IMR-90 (cell line): ENCODE data around the gene RAD51B. TPM values are rescaled to one million over a fixed set of nuclear protein-coding genes. Genes with fewer than 3 reads are reported as not detected.

Source experiments
- ATAC-seq: fragments of 200-7000 bp; cut with Tn5 transposase; 2 replicates; pipeline ENCODE4 v1.9.1; 2020; ENCODE audit warnings: low read depth, mild to moderate bottlenecking, moderate library complexity
- BruUV-seq: library from RNA; stranded (reverse); fragments of 400-500 nt; replicated peaks from 2 replicates; lab custom pipeline; 2021; lab: Mats Ljungman, UMichigan
- CTCF ChIA-PET: fragments of 300-600 bp; formaldehyde crosslinking; extraction: SDS; loops from one replicate; lab custom pipeline; 2021; ENCODE audit warnings: antibody characterized with exemption; lab: Yijun Ruan, JAX
- POLR2A ChIA-PET: fragments of 300-600 bp; sonication (Branson Sonifier 250); formaldehyde crosslinking; loops from one replicate; lab custom pipeline; 2022; ENCODE audit warnings: antibody characterized with exemption; ENCODE audit not compliant: unreplicated experiment; lab: Charles Lee
- DNase-seq: peaks from one replicate; pipeline ENCODE4 v3.0.0; 2013
- H2AFZ ChIP-seq: replicated peaks from 2 replicates; pipeline ENCODE3; 2013; ENCODE audit warnings: low read length, mild to moderate bottlenecking; ENCODE audit not compliant: poor library complexity
- H2AK5ac ChIP-seq: 2 replicates; pipeline ENCODE4 v1.6.1; 2013; ENCODE audit warnings: low read depth, low read length, inconsistent platforms
- H2AK9ac ChIP-seq: replicated peaks from 2 replicates; pipeline ENCODE3; 2013; ENCODE audit warnings: mild to moderate bottlenecking, low read depth, low read length, moderate library complexity; ENCODE audit not compliant: poor library complexity
- H2BK120ac ChIP-seq: 2 replicates; pipeline ENCODE4 v1.6.1; 2013; ENCODE audit warnings: low read depth, low read length, inconsistent platforms
- H2BK15ac ChIP-seq: 3 replicates; pipeline ENCODE4 v1.6.1; 2013; ENCODE audit warnings: low read depth, low read length, inconsistent platforms
- H2BK20ac ChIP-seq: 2 replicates; pipeline ENCODE4 v1.6.1; 2013; ENCODE audit warnings: low read depth, mild to moderate bottlenecking, inconsistent platforms, low read length, moderate library complexity
- H2BK5ac ChIP-seq: 2 replicates; pipeline ENCODE4 v1.6.1; 2013; ENCODE audit warnings: mild to moderate bottlenecking, low read depth, low read length, inconsistent platforms; ENCODE audit not compliant: poor library complexity, severe bottlenecking
- H3K14ac ChIP-seq: replicated peaks from 2 replicates; pipeline ENCODE4 v1.6.1; 2013; ENCODE audit warnings: low read depth, low read length, inconsistent platforms
- H3K18ac ChIP-seq: 2 replicates; pipeline ENCODE4 v1.6.1; 2013; ENCODE audit warnings: low read depth, low read length, control low read depth
- H3K23ac ChIP-seq: 2 replicates; pipeline ENCODE4 v1.6.1; 2013; ENCODE audit warnings: low read depth, low read length, inconsistent platforms
- H3K27ac ChIP-seq: 2 replicates; pipeline ENCODE4 v1.5.1; 2013; ENCODE audit warnings: mild to moderate bottlenecking, control low read depth, low read length; ENCODE audit not compliant: insufficient read depth
- H3K27me3 ChIP-seq: 2 replicates; pipeline ENCODE4 v1.6.1; 2013; ENCODE audit warnings: low read length; ENCODE audit not compliant: control insufficient read depth, insufficient read depth
- H3K36me3 ChIP-seq: 2 replicates; pipeline ENCODE4 v1.6.1; 2013; ENCODE audit warnings: low read length, mixed read lengths; ENCODE audit not compliant: control insufficient read depth, insufficient read depth
- H3K4ac ChIP-seq: 2 replicates; pipeline ENCODE4 v1.6.1; 2013; ENCODE audit warnings: low read depth, low read length, inconsistent platforms
- H3K4me1 ChIP-seq: 2 replicates; pipeline ENCODE4 v1.6.1; 2013; ENCODE audit warnings: low read length, mixed read lengths; ENCODE audit not compliant: control insufficient read depth, insufficient read depth
- H3K4me2 ChIP-seq: 2 replicates; pipeline ENCODE4 v1.6.1; 2013; ENCODE audit warnings: low read depth, mild to moderate bottlenecking, control low read depth, low read length, moderate library complexity
- H3K4me3 ChIP-seq: 2 replicates; pipeline ENCODE4 v1.5.1; 2013; ENCODE audit warnings: low read depth, mild to moderate bottlenecking, control low read depth, low read length, moderate library complexity; ENCODE audit not compliant: insufficient read depth
- H3K56ac ChIP-seq: 2 replicates; pipeline ENCODE4 v1.6.1; 2013; ENCODE audit warnings: low read length, inconsistent platforms; ENCODE audit not compliant: insufficient read depth; ENCODE audit errors: extremely low read depth
- H3K79me1 ChIP-seq, 2 experiments: 2 replicates each; pipeline ENCODE4 v1.6.1; 2013; ENCODE audit warnings: low read length in 2 of 2, inconsistent platforms in 1 of 2, low read depth in 1 of 2
- H3K9ac ChIP-seq: 2 replicates; pipeline ENCODE4 v1.6.1; 2013; ENCODE audit warnings: low read depth, low read length, control low read depth
- H3K9me1 ChIP-seq: 2 replicates; pipeline ENCODE4 v1.6.1; 2013; ENCODE audit warnings: low read length, inconsistent platforms; ENCODE audit not compliant: insufficient read depth
- H3K9me3 ChIP-seq: 2 replicates; pipeline ENCODE4 v1.6.1; 2013; ENCODE audit warnings: low read length; ENCODE audit not compliant: control insufficient read depth, insufficient read depth
- H4K20me1 ChIP-seq: 2 replicates; pipeline ENCODE4 v1.6.1; 2013; ENCODE audit warnings: low read length, inconsistent platforms; ENCODE audit not compliant: insufficient read depth
- H4K5ac ChIP-seq: 2 replicates; pipeline ENCODE4 v1.6.1; 2013; ENCODE audit warnings: mild to moderate bottlenecking, low read depth, low read length, control low read depth
- H4K8ac ChIP-seq, 2 experiments: 2 replicates each; pipeline ENCODE4 v1.6.1; 2013; ENCODE audit warnings: low read depth in 2 of 2, low read length in 2 of 2, control low read depth in 1 of 2, inconsistent platforms in 1 of 2
- H4K91ac ChIP-seq: 2 replicates; pipeline ENCODE4 v1.6.1; 2013; ENCODE audit warnings: low read depth, low read length, inconsistent platforms; ENCODE audit not compliant: insufficient read depth
- BHLHE40 ChIP-seq: fragments of 150-350 bp; IDR thresholded peaks from 2 replicates; pipeline ENCODE4 v1.6.1; 2016; ENCODE audit warnings: mild to moderate bottlenecking, low read depth, low read length
- CEBPB ChIP-seq: IDR thresholded peaks from 2 replicates; pipeline ENCODE4 v1.6.1; 2012; ENCODE audit warnings: low read depth, low read length, improper control_type of control experiment
- FOS ChIP-seq: fragments of 150-350 bp; IDR thresholded peaks from 2 replicates; pipeline ENCODE4 v1.6.1; 2016; ENCODE audit warnings: low read depth, low read length
- MXI1 ChIP-seq: IDR thresholded peaks from 2 replicates; pipeline ENCODE4 v1.6.1; 2012; ENCODE audit warnings: low read depth, mild to moderate bottlenecking, low read length, moderate library complexity, borderline replicate concordance
- POLR2A ChIP-seq: IDR thresholded peaks from 2 replicates; pipeline ENCODE4 v1.6.1; 2012; ENCODE audit warnings: mild to moderate bottlenecking, low read depth, low read length
- RCOR1 ChIP-seq: IDR thresholded peaks from 2 replicates; pipeline ENCODE4 v1.6.1; 2012; ENCODE audit warnings: mild to moderate bottlenecking, low read length, improper control_type of control experiment; ENCODE audit not compliant: insufficient replicate concordance
- RFX5 ChIP-seq: IDR thresholded peaks from 2 replicates; pipeline ENCODE4 v1.8.0; 2012; ENCODE audit warnings: low read depth, mild to moderate bottlenecking, low read length, moderate library complexity
- SMC3 ChIP-seq: fragments of 150-350 bp; IDR thresholded peaks from 2 replicates; pipeline ENCODE4 v1.6.1; 2016; ENCODE audit warnings: low read depth, mild to moderate bottlenecking, antibody characterized with exemption, low read length, moderate library complexity
- USF2 ChIP-seq: fragments of 150-350 bp; IDR thresholded peaks from 2 replicates; pipeline ENCODE4 v1.6.1; 2017; ENCODE audit warnings: mild to moderate bottlenecking, antibody characterized with exemption, low read length, low read depth
- WGBS, 2 experiments: methylation state at CpG; one replicate each; pipeline versions ENCODE4 v1.1.5 to v1.1.7; 2013; ENCODE audit warnings: missing lambda C conversion rate in 2 of 2; ENCODE audit not compliant: insufficient read length in 1 of 2; ENCODE audit errors: extremely low coverage in 2 of 2; 5-methylcytosine and 5-hydroxymethylcytosine counted together
- dilution Hi-C: fragments of 300-500 bp; cut with HindIII; formaldehyde crosslinking; loops from one replicate; pipeline ENCODE4 v1.14.3; 2018; ENCODE audit warnings: low sequenced_read_pairs; ENCODE audit not compliant: unreplicated experiment
- in situ Hi-C: fragments of 300-500 bp; cut with MboI; formaldehyde crosslinking; loops from 3 replicates; pipeline ENCODE4 v1.14.3; 2019; ENCODE audit warnings: low sequenced_read_pairs, inconsistent platforms, mixed read lengths
- intact Hi-C: fragments of 100-400 bp; cut with micrococcal nuclease; formaldehyde crosslinking; loops from 2 replicates; pipeline ENCODE4 v1.10.0; 2022
- polyA plus RNA-seq, 3 experiments: library from polyadenylated mRNA; depleted of rRNA; stranded (reverse); fragments of >200 nt; gene quantifications; 2 replicates each; pipeline ENCODE4 v1.2.3, GENCODE V29; 2012; ENCODE audit warnings: low replicate concordance in 1 of 3
- total RNA-seq: library from RNA; depleted of rRNA; stranded (reverse); fragments of >200 nt; gene quantifications from 2 replicates; pipeline ENCODE4 v1.2.3, GENCODE V29; 2012

RAD51B gene
- total and polyA plus RNA-seq, 2 of the 4 experiments (the other 2 are of a cell fraction): 5.1 to 18.8 TPM

- Histone ChIP-seq H2AFZ (no peak overlapping the region), H3K79me1 (no peaks in the 10 kb centered on the region), H4K5ac (no peak overlapping the region), H3K4me2 (no peak overlapping the region), H3K14ac (no peak overlapping the region), H2AK9ac (no peak overlapping the region), H3K23ac (no peak overlapping the region), H3K36me3 (no peaks in the 10 kb centered on the region), H3K27ac (no peak overlapping the region), H2BK20ac (0 out of 2 replicates have a peak overlapping the region, but pooled peaks have one; percentile 37), H3K4me3 (no peak overlapping the region), H3K4ac (no peak overlapping the region), H2BK120ac (no peak overlapping the region; the same call in 1 of the 2 replicates), H2BK15ac (peak overlapping the region; percentile 11; the same call in 1 of the 3 replicates), H3K18ac (no peak overlapping the region), H3K4me1 (peaks cover 7% of the 10 kb centered on the region), H3K9me3 (no peaks in the 10 kb centered on the region), H3K27me3 (no peaks in the 10 kb centered on the region), H2AK5ac (no peak overlapping the region), H3K56ac (no peak overlapping the region), H4K8ac (peak overlapping the region in 1 of 2 experiments; percentile 39; a peak in 1 of 4 replicates), H4K91ac (no peak overlapping the region), H4K20me1 (no peaks in the 10 kb centered on the region), H2BK5ac (peak overlapping the region; percentile 63), H3K9ac (no peak overlapping the region), H3K9me1 (peaks cover 7% of the 10 kb centered on the region)
- no TSS peak for BruUV-seq
- WGBS, 2 experiments: no CpG with 5 or more reads among the region's 3 CpGs
- ATAC-seq (no peak), DNase-seq (no peak)
- TF ChIP-seq USF2: no peak
- TF ChIP-seq MXI1: no peak
- no peak for TF ChIP-seq RCOR1
- no peak for TF ChIP-seq BHLHE40
- no peak for TF ChIP-seq SMC3
- no peak for TF ChIP-seq FOS
- TF ChIP-seq POLR2A: no peak
- TF ChIP-seq RFX5: no peak
- no peak for TF ChIP-seq CEBPB
- dilution Hi-C loops (no loop called here), intact Hi-C loops (no loop called here), in situ Hi-C loops (no loop called here)
- ChIA-PET POLR2A (no interaction called here), CTCF (no interaction called here)
Measured at GRCh38 chr14:68135028-68135427, 315.4 kb downstream of the RAD51B start.
